ENCODE data around the gene COMMD6. TPM values are rescaled to one million over a fixed set of nuclear protein-coding genes. Genes with fewer than 3 reads are reported as not detected.

COMMD6 gene
- polyA plus RNA-seq, 1 experiment: 351 TPM

DNA sequence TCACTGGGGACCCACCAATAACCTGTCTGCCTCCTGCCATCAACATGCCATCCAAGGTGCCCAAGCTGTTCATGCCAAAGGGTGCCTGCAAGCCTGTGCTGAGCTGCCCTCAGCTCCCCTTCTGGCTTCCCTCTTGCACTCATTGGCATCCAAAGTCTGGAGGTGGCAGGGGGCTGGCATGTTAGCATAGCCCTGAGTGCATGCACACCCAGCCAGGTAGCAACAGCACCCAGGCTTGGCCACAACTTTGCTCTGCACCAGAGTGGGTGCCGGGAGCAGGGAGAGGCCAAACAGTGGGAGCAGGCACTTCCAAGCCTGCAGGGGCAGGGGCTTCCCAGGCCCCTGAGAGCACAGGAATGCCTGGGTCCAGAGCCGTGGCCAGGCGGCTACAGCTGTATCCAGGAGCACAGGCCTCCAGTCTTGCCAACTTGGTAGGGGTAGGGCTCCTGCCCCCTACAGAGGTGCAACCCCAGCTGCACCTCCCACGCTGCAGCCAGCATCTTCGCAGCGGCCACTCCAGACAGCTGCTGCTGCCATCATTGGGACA lies 29.6 kb downstream of the COMMD6 start:
- DNase-seq (ENCODE audit: low read depth, low spot score): no peak
- Histone ChIP-seq H3K27ac (ENCODE audit: low read depth, low read length) (no peak overlapping the region), H3K4me3 (ENCODE audit: low read depth, low read length) (no peak overlapping the region), H3K9me3 (ENCODE audit: control insufficient read depth, insufficient read depth, low read length) (no peaks in the 10 kb centered on the region), H3K27me3 (ENCODE audit: control insufficient read depth, insufficient read depth, low read length) (no peaks in the 10 kb centered on the region)
- TF ChIP-seq CTCF (IDR thresholded peaks at IDR 0.05; ENCODE audit: low read depth, low read length): no peak
- ChIA-PET POLR2A (no interaction called here), CTCF (no interaction called here)

GRCh38 chr13:75507027-75508001 lies 30.3 kb downstream of the COMMD6 start:
- DNase-seq (ENCODE audit: low read depth, low spot score): no peak
- Histone ChIP-seq H3K27me3 (ENCODE audit: control insufficient read depth, insufficient read depth, low read length) (no peaks in the 10 kb centered on the region), H3K9me3 (ENCODE audit: control insufficient read depth, insufficient read depth, low read length) (no peaks in the 10 kb centered on the region), H3K4me3 (ENCODE audit: low read depth, low read length) (no peak overlapping the region), H3K27ac (ENCODE audit: low read depth, low read length) (no peak overlapping the region)
- POLR2A ChIA-PET: no interaction called here
- no peak for TF ChIP-seq CTCF (IDR thresholded peaks at IDR 0.05; ENCODE audit: low read depth, low read length)
- CTCF ChIA-PET: no interaction called here

DNA sequence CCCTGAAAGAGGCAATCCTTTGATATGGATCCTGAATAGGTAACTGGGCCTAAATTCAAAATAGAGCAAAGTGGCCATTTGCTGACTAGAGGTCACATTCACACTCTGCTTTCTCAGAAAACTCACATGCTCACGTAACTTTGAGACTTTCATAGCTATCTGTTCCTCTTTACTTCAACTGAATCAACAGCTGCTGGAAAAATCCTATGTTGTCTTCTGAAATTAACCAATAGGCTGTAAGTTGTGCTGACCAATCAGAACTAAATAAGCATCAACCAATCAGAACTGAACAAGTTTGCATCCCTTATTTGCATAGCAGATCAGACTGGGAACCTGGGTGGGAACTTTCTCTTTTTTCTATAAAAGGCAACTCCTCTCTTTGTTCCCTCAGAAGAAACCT lies 31.6 kb downstream of the COMMD6 start:
- no peaks in the 10 kb centered on the region for H3K27me3 ChIP-seq (ENCODE audit: control insufficient read depth, insufficient read depth, low read length)
- ChIA-PET CTCF (interaction anchor here (0.7 kb wide), 1 partner anchor 32 kb away, joined by 3 read pairs; no protein-coding TSS in a partner anchor), POLR2A (no interaction called here)
- H3K27ac ChIP-seq (ENCODE audit: low read depth, low read length): no peak overlapping the region
- no peaks in the 10 kb centered on the region for H3K9me3 ChIP-seq (ENCODE audit: control insufficient read depth, insufficient read depth, low read length)
- no peak for DNase-seq (ENCODE audit: low read depth, low spot score)
- H3K4me3 ChIP-seq (ENCODE audit: low read depth, low read length): no peak overlapping the region
- TF ChIP-seq CTCF (IDR thresholded peaks at IDR 0.05; ENCODE audit: low read depth, low read length): no peak

DNA sequence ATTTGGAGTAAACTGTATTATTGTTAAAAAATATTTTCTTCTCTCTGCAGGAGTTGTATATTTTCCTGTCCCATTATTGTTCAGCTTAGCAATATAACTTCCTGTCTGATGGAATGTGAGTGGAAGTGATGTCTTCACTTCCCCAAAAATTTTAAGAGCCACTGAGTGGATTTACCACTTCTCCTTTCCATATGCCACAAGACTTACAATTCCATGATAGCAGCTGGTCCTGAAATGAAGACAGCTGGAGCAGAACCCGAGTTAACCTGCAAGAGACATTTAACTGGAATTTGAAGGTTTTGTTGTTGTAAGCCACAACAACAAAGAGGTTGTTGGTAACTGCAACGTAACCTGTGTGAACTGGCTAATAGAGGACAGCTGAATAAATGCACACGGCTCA lies 32.3 kb downstream of the COMMD6 start:
- ChIA-PET POLR2A (no interaction called here), CTCF (interaction anchor here (0.7 kb wide), 1 partner anchor 33 kb away, joined by 3 read pairs; no protein-coding TSS in a partner anchor)
- Histone ChIP-seq H3K27me3 (ENCODE audit: control insufficient read depth, insufficient read depth, low read length) (no peaks in the 10 kb centered on the region), H3K9me3 (ENCODE audit: control insufficient read depth, insufficient read depth, low read length) (no peaks in the 10 kb centered on the region), H3K4me3 (ENCODE audit: low read depth, low read length) (no peak overlapping the region), H3K27ac (ENCODE audit: low read depth, low read length) (no peak overlapping the region)
- DNase-seq (ENCODE audit: low read depth, low spot score): no peak
- no peak for TF ChIP-seq CTCF (IDR thresholded peaks at IDR 0.05; ENCODE audit: low read depth, low read length)

DNA sequence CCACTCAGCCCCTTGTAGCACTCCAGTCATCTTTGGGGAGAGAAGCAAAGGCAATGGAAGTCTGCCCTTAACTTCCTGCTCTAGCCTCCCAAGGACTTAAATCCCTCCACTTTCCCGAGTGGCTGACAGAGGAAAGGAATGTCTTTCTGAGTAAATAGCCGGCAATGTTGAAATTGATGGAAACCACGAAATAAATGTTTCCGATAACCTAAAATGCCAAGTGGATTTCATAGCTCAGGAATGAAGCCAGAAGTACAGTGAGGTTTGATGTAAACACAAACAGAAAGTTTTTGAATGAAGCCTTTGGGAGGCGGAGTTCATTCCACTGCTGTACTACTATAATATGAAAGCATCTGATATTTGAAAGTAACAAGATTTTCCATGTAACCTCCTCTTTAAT lies 41.7 kb downstream of the COMMD6 start:
- DNase-seq (ENCODE audit: low read depth, low spot score): peak; percentile 72

More for the DNA sequence above, 41.7 kb downstream of the COMMD6 start:
- Histone ChIP-seq H3K9me3 (ENCODE audit: control insufficient read depth, insufficient read depth, low read length) (peaks cover 3% of the 10 kb centered on the region; the same call in 1 of the 2 replicates), H3K27ac (ENCODE audit: low read depth, low read length) (peak overlapping the region; percentile 80), H3K4me3 (ENCODE audit: low read depth, low read length) (no peak overlapping the region), H3K27me3 (ENCODE audit: control insufficient read depth, insufficient read depth, low read length) (no peaks in the 10 kb centered on the region)
- no peak for TF ChIP-seq CTCF (IDR thresholded peaks at IDR 0.05; ENCODE audit: low read depth, low read length)
- CTCF ChIA-PET: interaction anchor here (2.9 kb wide), 1 partner anchor 13 kb away, joined by 17 read pairs; the partner anchor contains the start of gene TBC1D4
- POLR2A ChIA-PET: interaction anchor here (0.9 kb wide), 1 partner anchor 10 kb away, joined by 3 read pairs; no protein-coding TSS in a partner anchor

Data from AG04450 (cell line).